ENCODE results near the gene PCIF1. TPM values are rescaled to one million over a fixed set of nuclear protein-coding genes. Genes with fewer than 3 reads are reported as not detected.
"Not testable (repeated sequence)": the region's sequence is repeated elsewhere in the genome, so short reads cannot be mapped to it uniquely, and the experiment has no call there.

PCIF1 gene
- total RNA-seq, result 45.0 TPM

DNA sequence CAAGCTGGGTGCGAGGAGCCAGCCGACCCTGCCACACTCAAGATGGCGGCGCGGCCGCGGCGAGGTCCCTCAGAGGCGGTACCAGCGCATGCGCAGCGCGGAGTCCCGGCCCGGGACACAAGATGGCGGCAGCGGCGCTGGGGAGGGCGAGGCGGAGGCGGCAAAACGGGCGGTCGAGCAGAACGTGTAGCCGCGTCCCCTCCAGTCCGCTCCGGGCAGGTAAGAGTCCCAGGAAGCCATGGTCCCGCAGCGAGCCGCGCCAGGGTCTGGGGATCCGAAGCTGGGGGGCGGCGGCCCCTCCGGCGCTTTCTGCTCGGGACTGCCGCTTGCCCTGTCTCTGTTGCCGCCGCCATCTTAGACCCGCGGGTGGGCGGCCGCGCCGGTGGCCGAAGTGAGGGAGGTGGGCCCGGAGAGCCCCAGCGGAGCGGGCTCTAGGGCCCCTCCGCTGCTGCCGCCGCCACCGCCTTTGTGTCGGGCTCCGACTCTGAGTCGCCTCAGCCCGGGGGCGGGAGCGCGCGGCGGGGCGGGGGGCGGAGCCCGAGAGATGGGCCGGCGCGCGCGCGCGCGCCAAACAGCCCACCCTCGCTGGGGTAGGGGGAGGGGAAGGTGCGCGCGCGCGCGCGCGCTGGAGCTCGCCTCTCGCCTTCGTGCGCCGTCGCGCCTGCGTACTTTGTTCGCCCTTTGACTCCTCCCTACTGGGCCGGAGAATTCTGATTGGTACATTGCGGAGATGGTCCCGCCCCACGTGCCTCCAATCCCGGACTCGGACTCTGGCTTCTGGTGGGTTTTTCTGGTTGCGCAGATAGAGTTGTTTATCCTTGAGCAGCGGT is at the start of gene PCIF1:
TSS of gene PCIF1 (plus strand) at position 98 of the 830 bp plus-strand sequence. CDS start 4,317 bp downstream, outside the sequence.
- peak; percentile 99 to 100 (median 99) for DNase-seq (ENCODE audit: low read depth in 2 of 3, low spot score in 2 of 3)

DNA sequence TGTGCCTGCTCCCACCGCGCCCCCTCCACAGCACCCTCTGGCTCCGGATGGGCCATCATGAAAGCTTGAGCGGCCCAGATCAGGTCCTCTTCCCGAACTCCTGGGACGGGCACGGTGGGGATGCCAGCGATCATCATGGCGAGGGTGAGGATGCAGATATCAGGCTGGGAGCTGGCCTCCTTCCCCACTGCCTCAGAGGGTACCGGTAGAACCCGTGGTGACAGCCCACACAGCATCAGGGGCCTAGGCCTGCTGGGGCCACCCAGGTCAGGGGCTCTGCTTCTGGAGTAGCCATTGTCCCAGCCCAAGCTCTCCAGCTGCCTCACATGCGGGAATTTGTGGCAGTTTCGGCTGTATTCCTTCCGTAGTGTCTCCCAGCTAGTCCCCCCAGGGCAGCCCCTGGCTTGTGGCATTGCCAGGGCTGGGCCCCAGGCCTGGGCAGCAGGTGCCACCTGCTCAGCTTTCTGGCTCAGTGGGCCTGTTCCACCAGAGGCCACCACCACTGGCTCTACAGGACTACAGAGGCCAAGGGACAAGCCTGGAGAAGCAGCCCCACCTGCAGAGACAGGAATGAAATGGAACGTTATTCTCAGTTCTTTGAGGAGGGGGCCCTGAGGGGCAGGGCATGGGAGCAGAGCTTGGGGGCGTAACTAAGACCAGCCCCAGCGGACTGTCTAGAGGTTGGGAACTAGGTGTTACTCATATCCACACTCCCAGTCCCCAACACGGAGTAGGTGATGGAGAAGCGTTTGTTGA is 47.7 kb upstream of the PCIF1 start:
- DNase-seq (ENCODE audit: low read depth in 2 of 3, low spot score in 2 of 3), result no peak

DNA sequence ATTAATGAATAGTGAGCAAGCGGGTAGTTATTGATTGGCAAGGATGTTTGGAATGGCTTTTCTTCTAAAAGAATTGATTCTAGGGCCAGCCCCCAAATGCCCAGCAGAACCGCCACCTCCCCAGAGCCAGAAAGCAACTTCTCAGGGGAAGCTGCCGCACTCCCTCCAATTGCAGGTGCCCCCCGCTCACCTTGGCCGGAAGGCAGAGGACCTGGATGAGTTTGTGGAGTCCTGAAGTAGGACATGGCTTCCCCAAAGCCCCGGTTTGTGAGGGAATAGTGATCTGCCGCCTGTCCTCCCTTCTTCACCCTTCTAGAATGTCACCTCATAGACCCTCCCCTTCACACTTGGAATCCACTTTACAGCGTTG is 47.2 kb upstream of the PCIF1 start, which contains the start of gene SPATA25:
TSS of gene SPATA25 (minus strand) at position 277 of the 370 bp plus-strand sequence. CDS start at position 245, 32 bp downstream.
- no peak for DNase-seq (ENCODE audit: low read depth in 2 of 3, low spot score in 2 of 3)

DNA sequence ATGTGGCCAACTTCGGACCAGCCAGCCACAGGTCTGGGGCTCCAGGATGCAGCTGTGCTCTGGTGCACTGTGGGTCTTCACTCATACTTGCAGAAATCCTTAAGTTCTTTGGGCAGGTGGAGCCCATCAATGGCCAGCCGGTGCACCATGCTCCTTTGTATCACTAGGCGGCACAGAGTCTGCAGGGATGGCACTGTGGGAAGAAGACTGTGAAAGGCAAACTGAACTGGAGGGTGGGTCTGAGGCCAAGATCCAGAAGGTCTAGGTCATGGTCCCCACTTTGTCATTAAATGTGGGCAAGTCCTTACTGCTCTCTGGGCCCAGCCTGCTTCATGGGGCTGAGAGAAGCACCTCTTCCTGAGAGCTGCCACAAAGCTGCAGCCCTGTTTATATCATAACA is 45.8 kb upstream of the PCIF1 start:
- DNase-seq (ENCODE audit: low read depth in 2 of 3, low spot score in 2 of 3), result no peak

DNA sequence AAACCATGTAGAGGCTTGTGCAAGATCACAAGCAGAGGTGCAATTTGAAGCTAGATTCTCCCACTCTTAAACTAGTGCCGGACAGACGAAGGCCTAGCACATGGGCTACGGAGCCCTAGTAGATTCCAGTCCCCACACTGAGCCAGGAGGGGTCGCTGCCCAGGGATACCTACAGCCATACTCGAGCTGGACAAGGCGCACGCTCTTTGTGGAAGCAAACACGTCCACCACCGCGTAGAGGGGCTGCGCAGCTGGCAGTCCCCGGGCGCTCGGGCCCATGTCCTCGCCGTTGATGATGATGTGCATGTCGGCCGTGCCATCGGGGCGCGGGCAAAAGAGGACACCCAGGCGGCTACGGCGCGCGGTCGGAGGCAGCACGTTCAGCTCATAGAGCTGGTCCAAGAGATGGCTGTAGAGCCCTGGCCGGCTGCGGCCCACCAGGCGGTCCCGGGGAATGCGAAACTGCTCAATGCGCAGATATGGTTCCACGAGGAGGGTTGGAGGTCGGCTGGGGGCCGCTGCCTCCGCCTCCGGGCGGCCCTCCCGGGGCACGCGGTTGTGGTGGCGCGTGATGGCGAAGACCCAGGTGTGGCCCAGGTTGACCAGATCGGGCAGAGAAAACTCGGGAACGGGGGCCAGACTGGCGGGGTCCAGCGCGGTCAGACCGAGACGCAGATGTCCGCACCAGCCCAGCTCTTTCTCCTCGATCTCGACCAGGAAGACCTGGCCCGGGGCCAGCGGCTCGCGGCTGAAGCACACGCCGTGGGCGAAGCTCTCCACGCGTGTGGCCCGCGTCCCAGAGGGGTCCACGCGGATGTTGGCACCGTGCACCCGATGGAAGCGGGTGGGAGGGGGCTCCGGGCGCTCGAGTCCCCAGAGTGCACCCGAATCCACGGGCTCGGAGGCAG is 44.2 kb upstream of the PCIF1 start:
- DNase-seq (ENCODE audit: low read depth in 2 of 3, low spot score in 2 of 3), result peak in 2 of 3 donors; percentile 71 to 76

DNA sequence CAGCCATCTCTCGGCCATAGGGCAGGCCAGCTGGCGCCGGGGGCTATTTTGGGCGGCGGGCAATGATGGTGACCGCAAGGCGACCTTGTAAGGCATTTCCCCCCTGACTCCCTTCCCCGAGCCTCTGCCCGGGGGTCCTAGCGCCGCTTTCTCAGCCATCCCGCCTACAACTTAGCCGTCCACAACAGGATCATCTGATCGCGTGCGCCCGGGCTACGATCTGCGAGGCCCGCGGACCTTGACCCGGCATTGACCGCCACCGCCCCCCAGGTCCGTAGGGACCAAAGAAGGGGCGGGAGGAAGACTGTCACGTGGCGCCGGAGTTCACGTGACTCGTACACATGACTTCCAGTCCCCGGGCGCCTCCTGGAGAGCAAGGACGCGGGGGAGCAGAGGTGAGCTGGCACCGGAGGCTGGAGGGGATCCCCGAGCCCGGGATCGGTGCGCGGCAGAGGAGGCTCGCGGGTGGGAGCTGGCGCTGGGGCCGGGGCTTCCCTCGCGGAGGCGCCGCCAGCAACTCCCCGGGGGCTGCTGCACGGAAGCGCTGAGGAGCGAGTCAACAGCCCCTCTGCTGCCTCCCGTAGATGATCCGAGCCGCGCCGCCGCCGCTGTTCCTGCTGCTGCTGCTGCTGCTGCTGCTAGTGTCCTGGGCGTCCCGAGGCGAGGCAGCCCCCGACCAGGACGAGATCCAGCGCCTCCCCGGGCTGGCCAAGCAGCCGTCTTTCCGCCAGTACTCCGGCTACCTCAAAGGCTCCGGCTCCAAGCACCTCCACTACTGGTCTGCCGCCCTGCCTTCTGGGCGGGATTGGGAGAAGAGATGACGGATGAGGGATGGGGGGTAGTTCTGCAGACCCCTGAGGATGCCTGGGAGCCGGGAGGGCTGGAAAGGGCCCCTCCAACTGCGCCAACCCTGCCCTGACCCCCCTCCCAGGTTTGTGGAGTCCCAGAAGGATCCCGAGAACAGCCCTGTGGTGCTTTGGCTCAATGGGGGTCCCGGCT is 43.2 kb upstream of the PCIF1 start, which contains the start of the genes CTSA and NEURL2:
TSS of gene CTSA (plus strand) at position 351 of the 999 bp plus-strand sequence. CDS start at position 585, 234 bp downstream.
TSS of gene NEURL2 (minus strand) at position 224 of the 999 bp plus-strand sequence. CDS start at position 7, 217 bp downstream.
- peak; percentile 63 to 82 (median 79) for DNase-seq (ENCODE audit: low read depth in 2 of 3, low spot score in 2 of 3)

DNA sequence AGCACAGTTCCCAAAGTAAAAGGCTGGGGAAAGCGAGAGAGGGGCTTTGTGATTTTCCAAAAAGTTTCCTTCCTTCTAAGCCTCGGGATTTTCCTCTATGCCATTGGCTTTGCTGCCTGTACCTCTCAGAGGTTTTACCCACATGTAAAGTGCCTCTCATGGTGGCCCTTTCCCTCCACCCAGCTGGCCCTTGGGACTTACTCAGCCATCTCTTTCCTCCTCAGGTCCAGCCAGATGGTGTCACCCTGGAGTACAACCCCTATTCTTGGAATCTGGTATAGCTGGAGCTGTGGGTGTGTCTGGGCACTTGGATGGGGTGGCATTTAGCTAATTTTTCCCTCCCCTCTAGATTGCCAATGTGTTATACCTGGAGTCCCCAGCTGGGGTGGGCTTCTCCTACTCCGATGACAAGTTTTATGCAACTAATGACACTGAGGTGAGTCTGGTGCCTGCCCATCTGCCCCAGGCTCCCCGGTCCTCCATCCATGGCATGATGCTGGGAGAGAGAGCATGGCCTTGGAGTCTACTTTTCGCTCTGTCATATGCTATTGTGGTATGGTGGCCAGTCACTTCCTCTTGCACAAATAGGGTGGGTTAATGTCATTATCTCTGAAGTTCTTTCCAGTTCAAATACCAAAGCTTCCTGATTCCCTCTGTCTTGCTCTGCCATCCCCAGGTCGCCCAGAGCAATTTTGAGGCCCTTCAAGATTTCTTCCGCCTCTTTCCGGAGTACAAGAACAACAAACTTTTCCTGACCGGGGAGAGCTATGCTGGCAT is 42.2 kb upstream of the PCIF1 start:
- DNase-seq (ENCODE audit: low read depth in 2 of 3, low spot score in 2 of 3), result no peak

DNA sequence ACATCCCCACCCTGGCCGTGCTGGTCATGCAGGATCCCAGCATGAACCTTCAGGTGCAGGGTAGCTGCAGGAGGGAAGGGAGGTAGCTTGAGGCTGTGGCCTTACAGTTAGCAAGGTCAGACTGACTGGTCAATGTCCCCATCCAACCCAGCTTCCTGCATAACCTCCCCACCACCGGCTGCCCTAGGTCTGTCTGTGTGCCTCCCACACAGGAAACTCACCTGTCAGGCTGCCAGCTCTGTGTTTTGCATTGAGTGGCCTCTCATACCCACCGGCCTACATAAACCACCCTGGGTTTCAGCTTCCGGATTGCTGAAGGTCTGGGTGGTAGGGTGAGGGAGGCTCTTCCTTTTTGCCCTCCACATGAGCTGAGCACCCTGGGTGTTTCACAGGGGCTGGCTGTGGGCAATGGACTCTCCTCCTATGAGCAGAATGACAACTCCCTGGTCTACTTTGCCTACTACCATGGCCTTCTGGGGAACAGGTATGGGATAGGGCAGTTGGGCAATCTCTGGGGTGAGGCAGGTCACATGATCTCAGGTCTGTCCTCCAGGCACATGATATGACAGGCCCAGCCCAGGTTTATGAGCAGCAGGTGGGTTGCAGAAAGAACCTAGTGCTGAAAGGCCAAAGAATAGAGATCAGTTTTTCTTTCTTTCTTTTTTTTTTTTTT is 41.5 kb upstream of the PCIF1 start:
- no peak for DNase-seq (ENCODE audit: low read depth in 2 of 3, low spot score in 2 of 3)

DNA sequence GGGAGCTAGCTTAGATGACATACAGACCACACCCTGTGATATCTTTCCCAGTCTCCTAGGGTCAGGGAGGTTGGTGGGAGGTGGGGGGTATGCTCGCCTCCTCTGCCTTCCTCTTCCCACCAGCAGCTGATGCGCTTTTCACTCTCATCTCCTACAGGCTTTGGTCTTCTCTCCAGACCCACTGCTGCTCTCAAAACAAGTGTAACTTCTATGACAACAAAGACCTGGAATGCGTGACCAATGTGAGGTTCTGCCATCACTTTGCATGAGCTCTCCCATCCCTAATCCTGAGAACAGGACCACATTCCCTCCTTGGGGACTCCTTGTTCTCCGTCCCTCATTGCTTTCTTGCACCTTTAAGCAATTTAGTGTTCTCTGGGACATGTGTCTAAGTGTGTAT is 40.7 kb upstream of the PCIF1 start:
- no peak for DNase-seq (ENCODE audit: low read depth in 2 of 3, low spot score in 2 of 3)

DNA sequence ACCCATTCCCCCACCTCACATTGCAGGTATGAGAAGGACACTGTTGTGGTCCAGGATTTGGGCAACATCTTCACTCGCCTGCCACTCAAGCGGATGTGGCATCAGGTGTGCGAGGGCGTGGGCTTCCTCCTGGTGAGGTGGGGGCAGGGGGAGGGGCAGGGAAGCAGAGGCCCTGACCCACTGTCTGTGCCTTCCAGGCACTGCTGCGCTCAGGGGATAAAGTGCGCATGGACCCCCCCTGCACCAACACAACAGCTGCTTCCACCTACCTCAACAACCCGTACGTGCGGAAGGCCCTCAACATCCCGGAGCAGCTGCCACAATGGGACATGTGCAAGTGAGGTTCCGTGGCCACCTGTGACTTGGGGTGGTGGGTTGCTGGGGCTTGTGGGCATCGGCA is 39.7 kb upstream of the PCIF1 start:
- no peak for DNase-seq (ENCODE audit: low read depth in 2 of 3, low spot score in 2 of 3)

DNA sequence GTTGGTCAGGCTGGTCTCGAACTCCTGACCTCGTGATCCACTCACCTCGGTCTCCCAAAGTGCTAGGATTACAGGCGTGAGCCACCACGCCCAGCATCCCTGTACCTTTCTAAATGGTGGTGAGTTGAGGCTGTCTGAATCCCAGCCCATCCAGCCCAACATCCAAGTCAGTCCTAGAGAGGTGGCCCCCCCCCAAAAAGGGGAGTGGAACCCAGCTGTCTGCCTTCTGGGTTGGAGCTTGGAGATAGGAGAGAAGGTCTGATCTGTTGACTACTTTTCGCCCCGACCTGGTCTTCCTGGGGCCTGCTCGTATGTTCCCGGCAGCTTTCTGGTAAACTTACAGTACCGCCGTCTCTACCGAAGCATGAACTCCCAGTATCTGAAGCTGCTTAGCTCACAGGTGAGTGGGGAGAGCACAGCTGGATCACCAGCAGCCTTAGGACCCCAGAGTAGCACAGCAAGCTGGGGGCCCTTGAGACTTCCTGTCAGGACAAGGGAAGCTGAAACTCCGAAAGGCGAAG is 37.8 kb upstream of the PCIF1 start:
- DNase-seq (ENCODE audit: low read depth in 2 of 3, low spot score in 2 of 3), result no peak

DNA sequence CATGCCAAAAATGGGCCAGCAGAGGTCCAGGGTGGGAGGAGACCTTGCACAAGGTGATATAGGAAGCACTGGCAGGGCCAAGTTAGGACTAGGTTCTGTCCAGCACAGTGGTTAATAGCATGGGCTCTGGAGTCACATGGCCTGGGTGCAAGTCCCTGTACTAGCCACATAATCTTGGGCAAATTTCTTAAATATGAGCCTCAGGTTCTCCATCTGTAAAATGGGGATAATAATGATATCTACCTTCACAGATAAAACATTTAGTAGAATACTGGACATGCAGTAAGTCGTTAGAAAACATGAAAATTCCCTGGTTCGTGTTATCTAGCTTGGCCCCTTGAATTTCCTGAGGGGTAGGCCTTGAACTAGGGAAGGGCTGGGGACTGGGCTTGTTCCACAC is 37.2 kb upstream of the PCIF1 start:
- no peak for DNase-seq (ENCODE audit: low read depth in 2 of 3, low spot score in 2 of 3)

DNA sequence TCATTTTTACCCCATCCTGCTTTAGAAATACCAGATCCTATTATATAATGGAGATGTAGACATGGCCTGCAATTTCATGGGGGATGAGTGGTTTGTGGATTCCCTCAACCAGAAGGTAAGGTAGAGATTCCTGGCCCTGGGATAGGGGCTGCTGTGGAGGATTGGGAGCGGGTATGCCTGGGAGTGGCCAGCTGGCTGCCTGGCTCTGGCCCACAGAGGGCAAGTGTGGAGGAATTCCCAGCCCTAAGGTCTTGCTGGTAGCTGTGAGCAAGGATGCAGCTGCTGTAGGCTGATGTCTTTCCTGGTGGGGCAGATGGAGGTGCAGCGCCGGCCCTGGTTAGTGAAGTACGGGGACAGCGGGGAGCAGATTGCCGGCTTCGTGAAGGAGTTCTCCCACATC is 36.8 kb upstream of the PCIF1 start:
- no peak for DNase-seq (ENCODE audit: low read depth in 2 of 3, low spot score in 2 of 3)

DNA sequence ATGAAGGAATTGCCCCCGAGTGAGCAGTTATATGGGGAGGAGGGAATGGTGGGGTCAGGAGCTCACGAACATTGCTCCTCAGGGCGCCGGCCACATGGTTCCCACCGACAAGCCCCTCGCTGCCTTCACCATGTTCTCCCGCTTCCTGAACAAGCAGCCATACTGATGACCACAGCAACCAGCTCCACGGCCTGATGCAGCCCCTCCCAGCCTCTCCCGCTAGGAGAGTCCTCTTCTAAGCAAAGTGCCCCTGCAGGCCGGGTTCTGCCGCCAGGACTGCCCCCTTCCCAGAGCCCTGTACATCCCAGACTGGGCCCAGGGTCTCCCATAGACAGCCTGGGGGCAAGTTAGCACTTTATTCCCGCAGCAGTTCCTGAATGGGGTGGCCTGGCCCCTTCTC is 36.2 kb upstream of the PCIF1 start:
- DNase-seq (ENCODE audit: low read depth in 2 of 3, low spot score in 2 of 3), result no peak

DNA sequence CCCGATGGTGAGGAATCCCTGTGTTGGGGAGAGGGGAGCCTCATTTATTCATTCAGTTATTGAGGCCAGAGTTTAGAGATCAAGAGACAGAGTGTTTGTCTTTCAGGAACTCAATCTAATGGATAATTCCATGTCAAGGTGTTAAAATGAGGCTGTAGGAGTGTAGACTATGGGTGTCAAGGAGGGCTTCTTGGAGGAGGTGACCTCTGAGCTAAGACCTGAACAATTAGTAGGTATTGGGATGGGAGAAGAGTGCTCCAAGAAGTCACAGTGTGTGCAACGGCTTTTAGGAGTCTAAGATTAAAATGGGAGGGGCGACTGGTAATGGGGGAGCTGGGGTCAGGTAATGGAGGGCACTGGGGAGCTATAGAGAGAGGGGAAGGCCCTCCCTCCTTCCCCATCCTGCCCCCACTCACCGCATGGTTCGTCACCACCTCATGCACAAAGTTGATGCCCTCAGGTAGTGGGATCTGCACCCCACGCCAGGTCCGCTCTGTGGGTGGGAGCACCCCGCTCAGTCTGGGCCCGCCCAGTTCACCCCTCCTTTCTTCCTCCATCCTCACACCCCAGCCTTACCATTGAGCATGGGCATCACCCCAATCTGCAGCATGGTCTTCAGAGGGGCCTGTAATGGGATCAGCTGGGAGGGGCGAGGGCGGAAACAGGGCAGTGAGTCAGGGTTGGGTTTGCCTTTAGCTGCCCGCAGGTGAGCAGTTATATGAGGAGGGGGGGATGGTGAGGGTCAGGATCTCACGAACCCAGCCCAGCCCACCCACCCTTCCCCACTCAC is 35.2 kb upstream of the PCIF1 start:
- no peak for DNase-seq (ENCODE audit: low read depth in 2 of 3, low spot score in 2 of 3)

DNA sequence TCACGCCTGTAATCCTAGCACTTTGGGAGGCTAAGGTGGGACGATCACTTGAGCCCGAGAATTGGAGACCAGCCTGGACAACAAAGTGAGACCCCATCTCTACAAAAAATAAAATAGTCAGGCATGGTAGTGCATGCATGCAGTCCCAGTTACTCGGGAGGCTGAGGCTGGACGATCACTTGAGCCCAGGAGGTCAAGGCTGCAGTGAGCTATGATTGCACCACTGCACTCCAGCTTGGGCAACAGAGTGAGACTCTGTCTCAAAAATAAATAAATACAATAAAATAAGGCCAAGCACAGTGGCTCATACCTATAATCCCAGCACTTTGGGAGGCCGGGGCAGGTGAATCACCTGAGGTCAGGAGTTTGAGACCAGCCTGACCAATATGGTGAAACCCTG is 33.2 kb upstream of the PCIF1 start:
- DNase-seq (ENCODE audit: low read depth in 2 of 3, low spot score in 2 of 3), result not testable (repeated sequence)

DNA sequence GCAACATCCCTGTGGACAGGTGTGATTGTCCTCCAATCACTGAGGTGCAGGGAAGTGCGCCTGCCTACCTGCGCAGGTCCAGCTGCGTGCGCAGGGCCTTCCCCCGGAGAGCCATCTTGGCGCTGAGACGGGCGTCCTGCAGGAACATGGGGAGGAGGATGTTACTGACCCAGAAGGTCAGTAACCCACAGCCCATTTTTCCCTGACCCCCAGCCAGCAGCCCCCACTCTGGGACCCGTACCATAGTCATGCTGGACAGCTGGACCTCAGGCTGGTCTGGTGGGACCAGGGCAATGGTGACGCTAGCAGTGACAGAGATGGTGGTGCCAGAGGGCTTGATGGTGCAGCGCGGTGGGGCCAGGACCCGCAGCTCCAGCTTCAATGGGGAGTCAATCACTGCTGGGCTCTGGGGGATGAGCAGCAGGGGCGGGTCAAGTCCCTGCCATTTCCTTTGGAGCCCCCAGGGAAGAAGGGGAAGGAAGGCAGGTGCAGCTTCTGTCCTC is 32.2 kb upstream of the PCIF1 start:
- DNase-seq (ENCODE audit: low read depth in 2 of 3, low spot score in 2 of 3), result no peak

Measured in hematopoietic multipotent progenitor cell (in vitro differentiated cells).